ENCODE results near the gene TBC1D10A. TPM values are rescaled to one million over a fixed set of nuclear protein-coding genes. Genes with fewer than 3 reads are reported as not detected.
"Not testable (repeated sequence)": the region's sequence is repeated elsewhere in the genome, so short reads cannot be mapped to it uniquely, and the experiment has no call there.

The TBC1D10A gene
- total RNA-seq, 1 experiment from 2014 or later, result 8.4 TPM

- DNase-seq (ENCODE audit: low spot score), result no peak
- POLR2A ChIA-PET (ENCODE audit: low non-redundant PET), result no interaction called here
- peaks cover 96% of the 10 kb centered on the region for H3K36me3 ChIP-seq (ENCODE audit: insufficient read depth, low read length, poor library complexity, severe bottlenecking)
- H3K27ac ChIP-seq (ENCODE audit: low read depth, low read length, poor library complexity, severe bottlenecking), result no peak overlapping the region
- intact Hi-C loops (cut with micrococcal nuclease; ENCODE audit: unreplicated experiment), result loop anchor here (10.0 kb wide), 1 partner anchor 64 kb away; no protein-coding TSS in a partner anchor
- CTCF ChIA-PET, result no interaction called here
- H3K4me1 ChIP-seq (ENCODE audit: insufficient read depth, low read length, poor library complexity, severe bottlenecking), result no peaks in the 10 kb centered on the region
- no peaks in the 10 kb centered on the region for H3K27me3 ChIP-seq (replicated peaks; ENCODE audit: insufficient read depth, low read depth, low read length, poor library complexity)
- H3K4me3 ChIP-seq (ENCODE audit: low read depth, low read length, poor library complexity, severe bottlenecking), result no peak overlapping the region
- H3K9me3 ChIP-seq (ENCODE audit: low read depth, low read length, poor library complexity, severe bottlenecking), result no peaks in the 10 kb centered on the region
- no TSS peak for BruUV-seq (replicated peaks)
- no peak for TF ChIP-seq CTCF (conservative IDR thresholded peaks at IDR 0.05; ENCODE audit: low read depth, low read length)
- TF ChIP-seq EZH2 (IDR thresholded peaks at IDR 0.05; ENCODE audit: borderline replicate concordance, low read depth, low read length, poor library complexity, severe bottlenecking), result no peak
These were observed 14.4 kb upstream of the TBC1D10A start for GRCh38 chr22:30340911-30341685.

GRCh38 chr22:30338802-30339201, 12.1 kb upstream of the TBC1D10A start:
- Histone ChIP-seq H3K4me3 (ENCODE audit: low read depth, low read length, poor library complexity, severe bottlenecking) (no peak overlapping the region), H3K27me3 (replicated peaks; ENCODE audit: insufficient read depth, low read depth, low read length, poor library complexity) (no peaks in the 10 kb centered on the region), H3K4me1 (ENCODE audit: insufficient read depth, low read length, poor library complexity, severe bottlenecking) (no peaks in the 10 kb centered on the region), H3K27ac (ENCODE audit: low read depth, low read length, poor library complexity, severe bottlenecking) (no peak overlapping the region), H3K9me3 (ENCODE audit: low read depth, low read length, poor library complexity, severe bottlenecking) (no peaks in the 10 kb centered on the region), H3K36me3 (ENCODE audit: insufficient read depth, low read length, poor library complexity, severe bottlenecking) (peaks cover 96% of the 10 kb centered on the region)
- intact Hi-C loops (cut with micrococcal nuclease; ENCODE audit: unreplicated experiment), result no loop called here
- no peak for DNase-seq (ENCODE audit: low spot score)
- no TSS peak for BruUV-seq (replicated peaks)
- CTCF ChIA-PET, result no interaction called here
- POLR2A ChIA-PET (ENCODE audit: low non-redundant PET), result no interaction called here
- TF ChIP-seq CTCF (conservative IDR thresholded peaks at IDR 0.05; ENCODE audit: low read depth, low read length), result no peak
- no peak for TF ChIP-seq EZH2 (IDR thresholded peaks at IDR 0.05; ENCODE audit: borderline replicate concordance, low read depth, low read length, poor library complexity, severe bottlenecking)

DNA sequence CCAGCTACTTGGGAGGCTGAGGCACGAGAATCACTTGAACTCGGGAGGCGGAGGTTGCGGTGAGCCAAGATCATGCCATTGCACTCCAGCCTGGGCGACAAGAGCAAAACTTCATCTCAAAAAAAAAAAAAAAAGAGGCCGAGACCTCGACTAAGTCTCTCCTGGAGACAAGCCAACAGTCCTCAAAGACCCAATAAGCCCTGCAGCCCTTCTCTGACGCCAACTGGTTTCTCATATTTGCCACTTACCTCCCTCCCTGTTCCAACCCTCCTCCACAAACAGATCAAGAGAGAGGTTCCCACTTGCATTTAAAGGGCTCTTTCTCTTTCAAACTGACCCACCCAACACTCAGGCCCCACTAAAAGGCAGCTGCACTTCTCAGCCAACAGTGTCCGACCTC, 11.6 kb upstream of the TBC1D10A start:
- H3K27me3 ChIP-seq (replicated peaks; ENCODE audit: insufficient read depth, low read depth, low read length, poor library complexity); H3K9me3 ChIP-seq (ENCODE audit: low read depth, low read length, poor library complexity, severe bottlenecking); BruUV-seq (replicated peaks); CTCF ChIA-PET; POLR2A ChIA-PET (ENCODE audit: low non-redundant PET); H3K4me3 ChIP-seq (ENCODE audit: low read depth, low read length, poor library complexity, severe bottlenecking); H3K4me1 ChIP-seq (ENCODE audit: insufficient read depth, low read length, poor library complexity, severe bottlenecking); H3K27ac ChIP-seq (ENCODE audit: low read depth, low read length, poor library complexity, severe bottlenecking); intact Hi-C loops (cut with micrococcal nuclease; ENCODE audit: unreplicated experiment); DNase-seq (ENCODE audit: low spot score): not testable (repeated sequence)
- H3K36me3 ChIP-seq (ENCODE audit: insufficient read depth, low read length, poor library complexity, severe bottlenecking), result peaks cover 96% of the 10 kb centered on the region

GRCh38 chr22:30337461-30337778, 10.7 kb upstream of the TBC1D10A start:
- no peak for TF ChIP-seq EZH2 (IDR thresholded peaks at IDR 0.05; ENCODE audit: borderline replicate concordance, low read depth, low read length, poor library complexity, severe bottlenecking)
- no peak for TF ChIP-seq CTCF (conservative IDR thresholded peaks at IDR 0.05; ENCODE audit: low read depth, low read length)
- H3K4me1 ChIP-seq (ENCODE audit: insufficient read depth, low read length, poor library complexity, severe bottlenecking), result no peaks in the 10 kb centered on the region
- no TSS peak for BruUV-seq (replicated peaks)
- no peaks in the 10 kb centered on the region for H3K27me3 ChIP-seq (replicated peaks; ENCODE audit: insufficient read depth, low read depth, low read length, poor library complexity)
- H3K4me3 ChIP-seq (ENCODE audit: low read depth, low read length, poor library complexity, severe bottlenecking), result no peak overlapping the region
- H3K36me3 ChIP-seq (ENCODE audit: insufficient read depth, low read length, poor library complexity, severe bottlenecking), result peaks cover 96% of the 10 kb centered on the region
- ChIA-PET POLR2A (ENCODE audit: low non-redundant PET) (no interaction called here), CTCF (no interaction called here)
- no peaks in the 10 kb centered on the region for H3K9me3 ChIP-seq (ENCODE audit: low read depth, low read length, poor library complexity, severe bottlenecking)
- H3K27ac ChIP-seq (ENCODE audit: low read depth, low read length, poor library complexity, severe bottlenecking), result no peak overlapping the region
- no peak for DNase-seq (ENCODE audit: low spot score)
- intact Hi-C loops (cut with micrococcal nuclease; ENCODE audit: unreplicated experiment), result no loop called here
